ENCODE results near the gene SAP130.
A peak's percentile ranks its signal among the peaks of the same experiment; 100 is the strongest.

The SAP130 gene

DNA sequence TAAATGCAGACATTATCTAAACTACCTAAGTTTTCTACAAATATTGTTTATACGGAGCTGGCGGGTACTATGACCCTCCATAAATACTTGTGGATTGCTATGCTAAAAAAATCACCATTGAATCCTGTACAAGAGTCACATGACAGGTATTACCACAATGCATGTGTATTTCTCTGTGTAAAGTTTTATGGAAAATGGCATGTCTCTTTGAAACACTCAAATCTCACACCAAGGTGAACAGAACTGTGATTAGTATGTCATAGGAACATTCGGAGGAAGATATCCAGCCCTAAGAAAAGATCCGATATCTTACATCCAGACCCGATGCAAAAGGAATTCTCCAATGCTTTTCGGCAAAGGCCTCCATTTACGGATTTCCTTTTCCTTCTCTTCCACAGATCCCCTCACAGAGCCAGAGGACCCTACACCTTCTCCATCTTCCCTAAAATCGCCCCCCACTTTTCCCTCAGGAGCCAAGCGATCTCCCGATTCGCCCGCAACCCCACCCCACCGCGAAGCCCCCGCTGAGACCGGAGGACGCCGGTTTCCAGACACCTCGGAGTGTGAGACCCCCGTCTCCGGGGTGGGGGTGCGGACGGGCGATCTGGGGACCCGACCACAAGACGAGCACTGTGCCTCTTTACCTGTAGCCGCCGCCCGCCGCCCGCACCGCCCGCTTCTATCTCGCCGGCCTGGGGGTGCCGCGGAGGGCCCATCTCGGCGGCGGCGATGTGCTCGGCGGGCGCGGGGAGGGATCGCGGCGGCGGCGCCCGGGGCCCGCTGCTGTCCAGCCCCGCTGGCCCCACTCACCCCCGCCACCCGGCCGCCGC is 1.2 kb downstream of the SAP130 start:
- H3K4me1 ChIP-seq (ENCODE audit: control insufficient read depth, insufficient read depth, low read length): peaks cover 4% of the 10 kb centered on the region
- peaks cover 0 to under 1% of the 10 kb centered on the region in 2 donors for H3K36me3 ChIP-seq (ENCODE audit: control insufficient read depth in 2 of 2, insufficient read depth in 2 of 2, low read length in 2 of 2)
- H3K27me3 ChIP-seq (ENCODE audit: control insufficient read depth in 1 of 2, insufficient read depth in 2 of 2, low read length in 2 of 2): no peaks in the 10 kb centered on the region
- H3K4me3 ChIP-seq (ENCODE audit: low read length in 2 of 2): peak overlapping the region; percentile 70 to 78
- peak overlapping the region; percentile 64 to 74 for H3K9ac ChIP-seq (ENCODE audit: low read length in 2 of 2)
- no peak overlapping the region for H3K27ac ChIP-seq (ENCODE audit: low read length)
- no peaks in the 10 kb centered on the region for H3K9me3 ChIP-seq (ENCODE audit: control insufficient read depth in 2 of 2, low read length in 2 of 2)

DNA sequence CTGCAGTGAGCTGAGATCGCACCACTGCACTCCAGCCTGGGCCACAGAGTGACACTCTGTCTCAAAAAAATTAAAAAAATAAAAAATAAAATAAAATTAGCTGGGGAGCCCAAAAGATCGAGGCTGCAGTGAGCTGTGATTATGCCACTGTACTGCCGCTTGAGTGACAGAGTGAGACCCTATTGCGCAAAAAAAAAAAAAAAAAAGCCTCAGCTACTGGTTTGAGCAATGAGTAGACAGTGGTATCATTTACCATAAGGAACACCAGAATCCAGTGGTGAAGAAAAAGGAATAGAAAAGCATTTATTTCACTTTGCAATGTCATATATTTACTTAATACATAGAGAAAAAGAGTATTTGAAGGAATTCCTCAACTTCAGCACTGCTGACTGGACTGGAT is 3.0 kb downstream of the SAP130 start:
- no peak overlapping the region for H3K9ac ChIP-seq (ENCODE audit: low read length in 2 of 2)
- no peak overlapping the region for H3K4me3 ChIP-seq (ENCODE audit: low read length in 2 of 2)
- H3K27ac ChIP-seq (ENCODE audit: low read length): no peak overlapping the region

DNA sequence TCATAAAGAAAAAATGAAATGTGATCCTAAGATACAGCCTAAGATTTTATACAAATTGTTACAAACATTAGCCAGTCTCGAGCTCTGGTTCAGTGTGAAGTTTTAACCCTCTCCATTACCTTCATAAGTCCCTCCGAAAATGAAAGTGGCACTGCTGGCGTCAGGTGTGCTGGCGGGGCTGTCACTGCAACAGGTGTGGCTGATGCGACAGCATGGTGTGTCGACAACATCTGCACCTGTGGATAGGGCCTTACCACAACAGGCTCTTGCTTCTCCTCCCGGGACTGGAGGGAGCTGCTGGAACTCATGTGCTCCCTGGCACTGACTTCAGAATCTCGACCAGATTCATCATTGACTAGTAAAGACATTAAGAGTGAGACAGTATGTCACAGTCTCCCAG is 10.3 kb downstream of the SAP130 start:
- Histone ChIP-seq H3K9me3 (ENCODE audit: control insufficient read depth in 2 of 2, low read length in 2 of 2) (no peaks in the 10 kb centered on the region), H3K9ac (ENCODE audit: low read length in 2 of 2) (no peak overlapping the region), H3K36me3 (ENCODE audit: control insufficient read depth in 2 of 2, insufficient read depth in 2 of 2, low read length in 2 of 2) (peaks cover 36 to 38% of the 10 kb centered on the region in 2 donors), H3K27me3 (ENCODE audit: control insufficient read depth in 1 of 2, insufficient read depth in 2 of 2, low read length in 2 of 2) (no peaks in the 10 kb centered on the region), H3K27ac (ENCODE audit: low read length) (no peak overlapping the region), H3K4me1 (ENCODE audit: control insufficient read depth, insufficient read depth, low read length) (no peaks in the 10 kb centered on the region), H3K4me3 (ENCODE audit: low read length in 2 of 2) (no peak overlapping the region)

More for the DNA sequence above, 3.0 kb downstream of the SAP130 start:
- peaks cover 4% of the 10 kb centered on the region for H3K4me1 ChIP-seq (ENCODE audit: control insufficient read depth, insufficient read depth, low read length)
- no peaks in the 10 kb centered on the region for H3K9me3 ChIP-seq (ENCODE audit: control insufficient read depth in 2 of 2, low read length in 2 of 2)
- peaks cover 0 to 2% of the 10 kb centered on the region in 2 donors for H3K36me3 ChIP-seq (ENCODE audit: control insufficient read depth in 2 of 2, insufficient read depth in 2 of 2, low read length in 2 of 2)
- no peaks in the 10 kb centered on the region for H3K27me3 ChIP-seq (ENCODE audit: control insufficient read depth in 1 of 2, insufficient read depth in 2 of 2, low read length in 2 of 2)

DNA sequence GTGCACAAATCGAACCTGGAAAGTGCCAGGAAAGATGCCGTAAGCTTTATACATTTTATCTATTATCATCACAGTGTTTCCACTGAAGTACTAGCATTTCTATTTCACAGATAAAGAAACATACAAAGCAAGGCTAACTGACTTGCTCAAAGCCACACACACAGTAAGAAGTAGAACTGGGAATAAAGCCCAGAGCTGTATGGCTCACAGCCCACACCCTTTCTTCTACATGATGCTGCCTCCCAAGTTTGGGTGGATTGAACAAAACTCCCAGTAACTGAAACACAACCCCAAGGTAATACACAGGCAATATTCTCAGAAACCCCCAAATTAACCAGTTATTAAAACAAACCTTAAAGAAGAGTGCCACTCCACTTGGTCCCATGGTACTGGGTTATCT is 11.2 kb downstream of the SAP130 start:
- Histone ChIP-seq H3K27ac (ENCODE audit: low read length) (no peak overlapping the region), H3K4me1 (ENCODE audit: control insufficient read depth, insufficient read depth, low read length) (no peaks in the 10 kb centered on the region), H3K9ac (ENCODE audit: low read length in 2 of 2) (no peak overlapping the region), H3K27me3 (ENCODE audit: control insufficient read depth in 1 of 2, insufficient read depth in 2 of 2, low read length in 2 of 2) (no peaks in the 10 kb centered on the region), H3K9me3 (ENCODE audit: control insufficient read depth in 2 of 2, low read length in 2 of 2) (no peaks in the 10 kb centered on the region), H3K36me3 (ENCODE audit: control insufficient read depth in 2 of 2, insufficient read depth in 2 of 2, low read length in 2 of 2) (peaks cover 41 to 43% of the 10 kb centered on the region in 2 donors), H3K4me3 (ENCODE audit: low read length in 2 of 2) (no peak overlapping the region)

DNA sequence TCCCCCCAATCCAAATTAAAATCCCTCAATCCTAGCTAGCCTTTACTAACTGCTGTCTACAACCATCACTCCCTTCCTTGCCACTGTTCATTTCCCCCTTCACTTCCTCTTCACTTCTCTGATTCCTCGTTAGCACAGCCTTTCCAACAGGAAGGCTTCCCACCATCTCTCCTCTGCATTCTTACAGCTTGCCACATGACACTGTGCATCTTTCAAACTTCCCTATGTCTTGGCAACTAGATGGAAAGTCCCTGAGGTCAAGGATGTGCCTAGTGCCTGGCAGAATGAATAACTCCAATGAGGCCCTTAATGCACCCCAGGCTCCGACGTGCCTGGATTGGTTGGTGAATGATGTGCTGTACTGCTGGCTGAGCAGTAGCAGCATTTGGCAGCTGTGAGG is 15.2 kb downstream of the SAP130 start:
- no peaks in the 10 kb centered on the region for H3K9me3 ChIP-seq (ENCODE audit: control insufficient read depth in 2 of 2, low read length in 2 of 2)
- peaks cover 63 to 69% of the 10 kb centered on the region in 2 donors for H3K36me3 ChIP-seq (ENCODE audit: control insufficient read depth in 2 of 2, insufficient read depth in 2 of 2, low read length in 2 of 2)
- H3K4me3 ChIP-seq (ENCODE audit: low read length in 2 of 2): no peak overlapping the region
- no peak overlapping the region for H3K27ac ChIP-seq (ENCODE audit: low read length)
- H3K27me3 ChIP-seq (ENCODE audit: control insufficient read depth in 1 of 2, insufficient read depth in 2 of 2, low read length in 2 of 2): no peaks in the 10 kb centered on the region
- H3K9ac ChIP-seq (ENCODE audit: low read length in 2 of 2): no peak overlapping the region
- no peaks in the 10 kb centered on the region for H3K4me1 ChIP-seq (ENCODE audit: control insufficient read depth, insufficient read depth, low read length)

DNA sequence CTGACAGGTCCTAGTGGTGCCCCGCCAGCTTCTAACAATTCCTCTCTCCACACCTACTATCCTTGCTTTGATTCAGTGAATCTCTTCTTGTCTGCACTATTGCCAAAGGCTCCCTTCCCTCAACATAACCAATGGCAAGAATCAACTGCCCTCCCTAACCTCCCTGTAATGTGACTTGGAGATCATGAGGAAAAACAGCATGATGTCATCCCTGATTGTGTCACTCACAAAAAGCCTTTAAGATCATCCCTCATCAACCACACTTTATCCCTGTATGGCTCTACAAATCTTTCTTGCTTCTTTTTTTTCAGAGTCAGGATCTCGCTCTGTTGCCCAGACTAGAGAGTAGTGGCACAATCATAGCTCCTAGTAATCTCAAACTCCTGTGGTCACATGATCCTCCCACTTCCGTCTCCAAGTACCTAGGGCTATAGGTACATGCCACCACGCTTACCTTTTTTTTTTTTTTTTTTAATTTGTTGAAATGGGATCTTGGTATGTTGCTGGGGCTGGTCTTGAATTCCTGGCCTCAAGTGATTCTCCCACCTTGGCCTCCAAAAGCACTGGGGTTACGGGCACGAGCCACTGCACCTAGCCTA is 19.7 kb downstream of the SAP130 start:
- Histone ChIP-seq H3K9me3 (ENCODE audit: control insufficient read depth in 2 of 2, low read length in 2 of 2) (no peaks in the 10 kb centered on the region), H3K4me1 (ENCODE audit: control insufficient read depth, insufficient read depth, low read length) (no peaks in the 10 kb centered on the region), H3K4me3 (ENCODE audit: low read length in 2 of 2) (no peak overlapping the region), H3K27ac (ENCODE audit: low read length) (no peak overlapping the region), H3K9ac (ENCODE audit: low read length in 2 of 2) (no peak overlapping the region), H3K27me3 (ENCODE audit: control insufficient read depth in 1 of 2, insufficient read depth in 2 of 2, low read length in 2 of 2) (no peaks in the 10 kb centered on the region), H3K36me3 (ENCODE audit: control insufficient read depth in 2 of 2, insufficient read depth in 2 of 2, low read length in 2 of 2) (peaks cover 45 to 48% of the 10 kb centered on the region in 2 donors)

DNA sequence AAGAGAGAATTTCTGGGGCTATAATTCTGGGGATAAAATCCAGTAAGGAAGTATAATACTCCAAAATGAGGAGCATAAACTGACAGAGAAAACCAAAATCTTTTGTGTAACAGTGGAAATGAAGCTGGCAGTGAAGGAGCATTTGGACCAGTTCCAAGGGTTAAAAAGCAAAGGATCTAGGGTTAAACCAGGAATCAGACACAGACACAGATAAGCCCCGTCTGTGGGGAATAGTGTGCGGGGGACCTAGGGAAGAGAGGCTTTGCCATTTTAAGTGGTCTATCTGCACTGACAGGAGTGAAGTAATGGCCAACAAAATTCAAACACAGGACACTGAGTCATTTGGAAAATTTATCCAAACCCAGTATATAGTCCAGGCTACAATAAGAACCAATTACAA is 23.4 kb downstream of the SAP130 start:
- Histone ChIP-seq H3K27me3 (ENCODE audit: control insufficient read depth in 1 of 2, insufficient read depth in 2 of 2, low read length in 2 of 2) (no peaks in the 10 kb centered on the region), H3K27ac (ENCODE audit: low read length) (no peak overlapping the region), H3K4me1 (ENCODE audit: control insufficient read depth, insufficient read depth, low read length) (no peaks in the 10 kb centered on the region), H3K9me3 (ENCODE audit: control insufficient read depth in 2 of 2, low read length in 2 of 2) (no peaks in the 10 kb centered on the region), H3K9ac (ENCODE audit: low read length in 2 of 2) (no peak overlapping the region), H3K36me3 (ENCODE audit: control insufficient read depth in 2 of 2, insufficient read depth in 2 of 2, low read length in 2 of 2) (peaks cover 38 to 42% of the 10 kb centered on the region in 2 donors), H3K4me3 (ENCODE audit: low read length in 2 of 2) (no peak overlapping the region)

DNA sequence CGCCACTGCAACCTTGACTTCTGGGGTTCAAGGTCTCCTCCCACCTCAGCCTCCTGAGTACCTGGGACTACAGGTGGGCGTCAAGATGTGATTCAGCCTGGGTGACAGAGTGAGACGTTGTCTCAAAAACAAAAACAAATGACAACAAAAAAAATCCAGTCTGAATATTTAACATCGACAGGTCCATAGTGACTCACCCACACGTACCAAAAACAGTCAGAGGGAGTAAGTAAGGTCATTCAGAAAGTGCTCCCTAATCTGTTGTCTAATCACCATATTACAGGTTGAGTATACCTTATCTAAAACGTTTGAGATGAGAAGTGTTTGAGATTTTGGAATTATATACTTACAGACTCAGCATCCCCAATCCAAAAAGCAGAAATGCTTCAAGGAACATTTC is 24.4 kb downstream of the SAP130 start:
- Histone ChIP-seq H3K27ac (ENCODE audit: low read length) (no peak overlapping the region), H3K36me3 (ENCODE audit: control insufficient read depth in 2 of 2, insufficient read depth in 2 of 2, low read length in 2 of 2) (peaks cover 40 to 41% of the 10 kb centered on the region in 2 donors)

DNA sequence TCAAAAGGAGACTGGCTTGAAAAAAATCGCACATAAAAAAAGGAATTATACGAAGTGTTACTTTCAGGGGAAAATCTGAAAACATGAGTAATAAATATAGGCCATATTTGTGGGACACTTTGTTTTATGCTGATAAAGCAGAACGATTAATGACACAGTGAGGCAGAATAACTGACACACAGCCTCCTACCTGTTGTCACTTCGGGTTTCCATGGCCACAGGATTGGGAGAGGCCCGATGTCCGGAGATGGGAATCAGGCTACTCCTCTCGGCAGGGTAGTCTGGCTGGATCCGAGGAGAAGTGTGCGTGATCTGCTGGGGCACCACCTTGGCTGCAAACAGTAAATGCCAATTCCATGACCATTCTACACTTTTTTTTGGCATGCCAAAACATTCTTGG is 31.7 kb downstream of the SAP130 start:
- no peak overlapping the region for H3K9ac ChIP-seq (ENCODE audit: low read length in 2 of 2)
- H3K9me3 ChIP-seq (ENCODE audit: control insufficient read depth in 2 of 2, low read length in 2 of 2): no peaks in the 10 kb centered on the region
- H3K4me1 ChIP-seq (ENCODE audit: control insufficient read depth, insufficient read depth, low read length): no peaks in the 10 kb centered on the region
- no peak overlapping the region for H3K27ac ChIP-seq (ENCODE audit: low read length)
- H3K4me3 ChIP-seq (ENCODE audit: low read length in 2 of 2): no peak overlapping the region
- peaks cover 39 to 49% of the 10 kb centered on the region in 2 donors for H3K36me3 ChIP-seq (ENCODE audit: control insufficient read depth in 2 of 2, insufficient read depth in 2 of 2, low read length in 2 of 2)
- H3K27me3 ChIP-seq (ENCODE audit: control insufficient read depth in 1 of 2, insufficient read depth in 2 of 2, low read length in 2 of 2): no peaks in the 10 kb centered on the region

More for the DNA sequence above, 24.4 kb downstream of the SAP130 start:
- Histone ChIP-seq H3K4me3 (ENCODE audit: low read length in 2 of 2) (no peak overlapping the region), H3K9me3 (ENCODE audit: control insufficient read depth in 2 of 2, low read length in 2 of 2) (no peaks in the 10 kb centered on the region), H3K27me3 (ENCODE audit: control insufficient read depth in 1 of 2, insufficient read depth in 2 of 2, low read length in 2 of 2) (no peaks in the 10 kb centered on the region), H3K4me1 (ENCODE audit: control insufficient read depth, insufficient read depth, low read length) (no peaks in the 10 kb centered on the region), H3K9ac (ENCODE audit: low read length in 2 of 2) (no peak overlapping the region)

DNA sequence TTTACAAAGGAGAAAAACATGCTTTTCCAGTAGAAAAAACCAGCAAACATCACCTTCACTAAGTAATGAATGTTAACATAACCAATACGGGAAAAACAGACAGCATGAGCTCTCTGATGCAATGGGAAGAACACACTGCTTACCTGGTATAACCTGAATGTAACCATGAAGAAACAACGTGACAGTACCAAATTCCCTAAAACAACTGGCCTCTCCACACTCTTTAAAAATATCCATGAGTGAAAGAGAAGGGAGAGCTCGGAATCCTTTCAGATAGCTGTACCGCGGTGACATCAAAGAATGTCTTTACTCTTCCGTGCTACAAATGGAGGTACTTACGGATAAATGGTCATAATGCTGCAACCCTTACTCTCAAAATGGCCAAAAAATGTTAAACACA is 32.1 kb downstream of the SAP130 start:
- Histone ChIP-seq H3K4me1 (ENCODE audit: control insufficient read depth, insufficient read depth, low read length) (no peaks in the 10 kb centered on the region), H3K27ac (ENCODE audit: low read length) (no peak overlapping the region), H3K9ac (ENCODE audit: low read length in 2 of 2) (no peak overlapping the region), H3K36me3 (ENCODE audit: control insufficient read depth in 2 of 2, insufficient read depth in 2 of 2, low read length in 2 of 2) (peaks cover 39 to 47% of the 10 kb centered on the region in 2 donors), H3K9me3 (ENCODE audit: control insufficient read depth in 2 of 2, low read length in 2 of 2) (no peaks in the 10 kb centered on the region), H3K4me3 (ENCODE audit: low read length in 2 of 2) (no peak overlapping the region), H3K27me3 (ENCODE audit: control insufficient read depth in 1 of 2, insufficient read depth in 2 of 2, low read length in 2 of 2) (no peaks in the 10 kb centered on the region)

DNA sequence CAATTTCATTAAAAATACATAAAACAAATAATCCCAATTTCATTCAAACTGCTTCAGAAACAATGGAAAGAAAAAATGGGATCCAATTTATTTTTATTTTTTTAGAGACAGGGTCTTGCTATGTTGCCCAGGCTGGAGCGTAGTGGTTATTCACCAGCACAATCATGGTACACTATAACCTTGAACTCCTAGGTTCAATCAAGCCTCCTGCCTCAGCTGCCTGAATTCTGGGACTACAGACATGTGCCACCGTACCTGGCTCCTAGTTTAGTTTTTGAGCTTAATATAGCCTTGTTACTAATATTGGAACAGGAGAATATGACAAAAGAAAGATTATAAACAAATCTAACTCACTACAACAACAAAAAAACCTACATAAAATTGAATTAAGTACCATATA is 34.2 kb downstream of the SAP130 start:
- Histone ChIP-seq H3K9ac (ENCODE audit: low read length in 2 of 2) (no peak overlapping the region), H3K27ac (ENCODE audit: low read length) (no peak overlapping the region), H3K36me3 (ENCODE audit: control insufficient read depth in 2 of 2, insufficient read depth in 2 of 2, low read length in 2 of 2) (peaks cover 28 to 35% of the 10 kb centered on the region in 2 donors), H3K4me1 (ENCODE audit: control insufficient read depth, insufficient read depth, low read length) (no peaks in the 10 kb centered on the region), H3K9me3 (ENCODE audit: control insufficient read depth in 2 of 2, low read length in 2 of 2) (no peaks in the 10 kb centered on the region), H3K4me3 (ENCODE audit: low read length in 2 of 2) (no peak overlapping the region), H3K27me3 (ENCODE audit: control insufficient read depth in 1 of 2, insufficient read depth in 2 of 2, low read length in 2 of 2) (no peaks in the 10 kb centered on the region)
